DMS53 treated with DMSO at 0.1 percent for 48 hours (cell line): ENCODE data around the gene ACP6.
"Not testable (repeated sequence)": the region's sequence is repeated elsewhere in the genome, so short reads cannot be mapped to it uniquely, and the experiment has no call there.

ENCODE experiments used
- DNase-seq: peaks from one replicate; lab custom pipeline; 2025; ENCODE audit not compliant: unreplicated experiment; lab: John Stamatoyannopoulos, UW

ACP6 gene

DNA sequence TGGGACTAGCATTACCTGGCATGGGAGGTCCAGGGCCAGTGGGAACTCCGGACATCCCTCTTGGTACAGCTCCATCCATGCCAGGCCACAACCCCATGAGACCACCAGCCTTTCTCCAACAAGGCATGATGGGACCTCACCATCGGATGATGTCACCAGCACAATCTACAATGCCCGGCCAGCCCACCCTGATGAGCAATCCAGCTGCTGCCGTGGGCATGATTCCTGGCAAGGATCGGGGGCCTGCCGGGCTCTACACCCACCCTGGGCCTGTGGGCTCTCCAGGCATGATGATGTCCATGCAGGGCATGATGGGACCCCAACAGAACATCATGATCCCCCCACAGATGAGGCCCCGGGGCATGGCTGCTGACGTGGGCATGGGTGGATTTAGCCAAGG lies 45.8 kb downstream of the ACP6 start:
- no peak for DNase-seq

GRCh38 chr1:147624011-147624410 lies 46.3 kb downstream of the ACP6 start:
- DNase-seq, result no peak

GRCh38 chr1:147622731-147623130 lies 47.6 kb downstream of the ACP6 start:
- no peak for DNase-seq

DNA sequence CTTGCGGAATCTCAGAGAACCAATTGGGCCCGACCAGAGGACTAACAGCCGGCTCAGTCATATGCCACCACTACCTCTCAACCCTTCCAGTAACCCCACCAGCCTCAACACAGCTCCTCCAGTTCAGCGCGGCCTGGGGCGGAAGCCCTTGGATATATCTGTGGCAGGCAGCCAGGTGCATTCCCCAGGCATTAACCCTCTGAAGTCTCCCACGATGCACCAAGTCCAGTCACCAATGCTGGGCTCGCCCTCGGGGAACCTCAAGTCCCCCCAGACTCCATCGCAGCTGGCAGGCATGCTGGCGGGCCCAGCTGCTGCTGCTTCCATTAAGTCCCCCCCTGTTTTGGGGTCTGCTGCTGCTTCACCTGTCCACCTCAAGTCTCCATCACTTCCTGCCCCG lies 49.8 kb downstream of the ACP6 start:
- no peak for DNase-seq

- no peak for DNase-seq
These were observed 50.6 kb downstream of the ACP6 start for GRCh38 chr1:147619741-147620140.

DNA sequence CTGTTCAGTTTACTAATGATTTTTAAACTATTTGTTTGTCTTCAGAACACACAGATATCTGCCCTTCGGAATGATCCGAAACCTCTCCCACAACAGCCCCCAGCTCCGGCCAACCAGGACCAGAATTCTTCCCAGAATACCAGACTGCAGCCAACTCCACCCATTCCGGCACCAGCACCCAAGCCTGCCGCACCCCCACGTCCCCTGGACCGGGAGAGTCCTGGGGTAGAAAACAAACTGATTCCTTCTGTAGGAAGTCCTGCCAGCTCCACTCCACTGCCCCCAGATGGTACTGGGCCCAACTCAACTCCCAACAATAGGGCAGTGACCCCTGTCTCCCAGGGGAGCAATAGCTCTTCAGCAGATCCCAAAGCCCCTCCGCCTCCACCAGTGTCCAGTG lies 51.6 kb downstream of the ACP6 start:
- DNase-seq, result no peak

GRCh38 chr1:147618077-147618569 lies 52.2 kb downstream of the ACP6 start:
- no peak for DNase-seq

DNA sequence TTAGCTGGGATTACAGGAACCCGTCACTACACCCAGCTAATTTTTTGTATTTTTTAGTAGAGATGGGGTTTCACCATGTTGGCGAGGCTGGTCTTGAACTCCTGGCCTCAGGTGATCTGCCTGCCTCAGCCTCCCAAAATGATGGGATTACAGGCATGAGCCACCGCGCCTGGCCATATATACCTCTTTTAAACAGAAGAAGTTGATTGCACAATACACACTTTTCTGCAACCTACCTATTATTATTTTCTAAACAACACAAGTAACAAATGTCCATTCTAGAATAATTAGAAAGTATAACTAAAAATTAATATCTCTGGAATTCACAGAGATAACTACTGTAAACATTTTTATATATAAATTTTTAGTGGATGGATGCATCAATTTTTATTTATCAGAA lies 55.4 kb downstream of the ACP6 start:
- not testable (repeated sequence) for DNase-seq

- DNase-seq, result no peak
These were observed 56.8 kb downstream of the ACP6 start for GRCh38 chr1:147613506-147613905.

- DNase-seq, result peak; percentile 99
These were observed 58.0 kb downstream of the ACP6 start for GRCh38 chr1:147612366-147612765.

GRCh38 chr1:147611586-147611985 lies 58.7 kb downstream of the ACP6 start:
- no peak for DNase-seq

GRCh38 chr1:147611021-147611426 lies 59.3 kb downstream of the ACP6 start:
- DNase-seq, result peak; percentile 52

GRCh38 chr1:147609358-147609757 lies 61.0 kb downstream of the ACP6 start:
- no peak for DNase-seq

GRCh38 chr1:147608596-147608995 lies 61.7 kb downstream of the ACP6 start:
- no peak for DNase-seq

DNA sequence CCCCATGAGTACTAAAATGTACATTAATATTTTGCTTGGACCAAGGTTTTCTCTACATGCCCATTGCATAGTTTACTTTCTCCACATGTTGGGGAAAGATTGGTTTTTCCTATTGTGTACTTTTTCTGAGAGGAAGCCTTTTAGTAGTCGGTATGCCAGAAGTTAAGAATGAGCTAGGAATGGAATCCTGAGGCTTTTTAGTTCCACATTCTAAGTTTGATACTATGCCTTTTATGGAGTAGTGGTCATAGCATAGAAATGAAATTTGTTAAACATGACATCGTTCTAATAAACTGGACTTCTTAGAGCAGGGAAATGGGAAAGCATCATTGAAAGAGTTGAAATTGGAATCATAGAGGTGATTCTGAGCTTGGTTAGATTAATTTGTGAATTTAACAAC lies 64.7 kb downstream of the ACP6 start:
- no peak for DNase-seq

DNA sequence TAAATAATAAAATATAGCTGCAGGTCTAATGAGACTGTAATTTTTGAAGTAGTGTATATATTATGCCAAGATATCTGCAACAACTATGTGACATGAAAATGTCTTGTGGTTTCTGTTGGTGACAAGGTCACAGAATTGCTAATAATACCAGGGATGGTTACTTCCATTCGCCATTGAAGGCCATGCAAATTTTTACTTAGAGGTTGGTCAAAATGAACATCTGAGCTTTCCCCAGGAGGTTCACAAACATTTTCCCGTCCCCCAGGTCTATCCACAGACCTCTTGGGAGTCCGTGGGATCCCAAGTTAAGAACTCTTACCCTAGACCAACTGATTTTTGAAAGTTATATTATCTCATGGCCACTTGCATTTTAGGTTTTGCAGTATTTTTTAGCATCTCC lies 66.3 kb downstream of the ACP6 start:
- no peak for DNase-seq

- DNase-seq, result peak; percentile 91
These were observed 69.9 kb downstream of the ACP6 start for GRCh38 chr1:147600119-147601111.

DNA sequence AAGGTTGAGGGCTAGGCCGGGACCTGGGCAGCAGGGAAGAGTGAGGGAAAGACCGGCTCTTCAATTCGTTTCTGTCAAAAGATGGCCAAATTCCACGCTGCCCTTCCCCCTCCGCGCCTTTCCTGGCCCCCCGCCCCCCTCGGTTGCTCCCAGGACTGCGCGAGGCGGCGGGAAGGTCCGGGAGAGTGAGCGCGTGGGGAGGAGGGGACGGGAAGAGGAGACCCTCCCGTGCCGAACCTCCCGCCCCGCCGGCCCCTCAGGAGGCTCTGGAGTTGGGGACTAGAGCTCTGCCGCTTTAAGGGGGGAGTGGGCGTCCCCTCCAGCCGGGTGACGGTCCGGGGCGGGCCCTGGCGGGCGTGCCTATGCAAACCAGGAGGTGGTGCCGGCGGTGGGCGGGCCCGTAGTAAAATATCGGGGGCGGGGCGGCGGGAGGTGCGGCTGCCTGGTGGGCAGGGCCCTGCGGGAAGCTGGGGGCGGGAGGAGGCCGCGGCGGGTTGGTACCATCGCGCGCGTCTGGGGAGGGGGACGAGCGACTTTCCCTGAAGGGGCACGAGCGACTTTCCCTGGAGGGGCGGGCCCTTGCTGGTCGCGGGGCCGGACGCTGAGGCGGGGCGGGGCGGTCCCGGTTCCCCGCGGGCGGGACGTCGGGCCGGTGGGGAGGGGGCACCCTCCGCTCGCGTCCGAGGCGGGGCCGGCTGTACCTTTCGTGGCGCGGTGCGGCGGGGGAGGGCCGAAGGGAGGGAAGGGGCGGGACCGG lies 70.8 kb downstream of the ACP6 start:
- peak; percentile 91 for DNase-seq

- peak; percentile 17 for DNase-seq
These were observed 71.5 kb downstream of the ACP6 start for GRCh38 chr1:147598621-147599361.

GRCh38 chr1:147597010-147597409 lies 73.3 kb downstream of the ACP6 start:
- no peak for DNase-seq
